NCI-H526 (cell line): Measurements from ENCODE around the gene STING1.
"Not testable (repeated sequence)": the region's sequence is repeated elsewhere in the genome, so short reads cannot be mapped to it uniquely, and the experiment has no call there.

ENCODE experiments used
- DNase-seq, 2 experiments: peaks; one replicate each; lab custom pipeline; 2025; lab: John Stamatoyannopoulos, UW

Gene STING1

GRCh38 chr5:139468421-139468931 lies 14.1 kb downstream of the STING1 start:
- DNase-seq: no peak

- DNase-seq: no peak
These were observed 19.8 kb downstream of the STING1 start, which contains the start of gene ECSCR for GRCh38 chr5:139462586-139463276. Gene ECSCR (minus strand): TSS chr5:139462743. CDS start chr5:139462670, 73 bp downstream.

DNA sequence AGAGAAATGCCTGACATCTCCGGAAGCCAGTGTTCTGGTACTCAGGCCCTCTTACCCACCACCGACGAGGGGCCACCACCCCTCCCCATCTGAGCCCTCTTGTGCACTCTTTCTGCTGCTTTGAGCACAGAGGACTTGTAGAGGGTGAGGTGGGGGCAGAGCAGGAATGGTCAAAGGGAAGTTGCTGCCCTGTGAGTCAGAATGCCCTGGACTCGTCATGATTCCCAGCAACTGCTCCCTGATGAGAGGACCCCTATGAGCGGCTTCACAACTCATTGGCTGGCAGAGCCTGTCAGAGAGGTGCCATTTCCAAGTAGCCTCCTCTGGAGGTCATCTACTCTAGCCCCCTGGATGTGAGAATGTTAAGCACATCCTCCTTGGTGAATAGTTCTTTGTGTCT lies 20.9 kb downstream of the STING1 start:
- no peak for DNase-seq

GRCh38 chr5:139461176-139461575 lies 21.4 kb downstream of the STING1 start:
- no peak for DNase-seq

DNA sequence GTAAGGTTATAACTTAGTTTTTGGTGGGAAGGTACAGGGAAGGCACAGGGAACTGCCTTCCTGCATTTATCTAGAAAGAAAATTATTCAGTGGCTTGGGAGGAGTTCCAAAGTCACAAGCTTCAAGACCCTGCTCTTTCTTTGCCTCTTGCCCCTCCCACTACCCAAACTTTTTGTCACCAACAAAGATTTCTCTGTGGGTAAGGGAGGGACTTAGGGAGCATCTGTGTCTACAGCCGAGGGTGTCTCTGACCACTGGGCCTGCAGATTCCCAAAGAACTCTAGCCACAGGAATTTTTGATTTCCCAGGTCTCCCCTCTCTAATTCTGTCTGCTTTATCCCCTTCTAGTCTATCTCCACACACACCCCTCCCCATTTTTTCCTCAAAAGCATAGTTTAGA lies 22.1 kb downstream of the STING1 start:
- DNase-seq: no peak

GRCh38 chr5:139459451-139459934 lies 23.1 kb downstream of the STING1 start:
- peak in 1 of 2 experiments; percentile 28 for DNase-seq

- DNase-seq: no peak
These were observed 23.8 kb downstream of the STING1 start for GRCh38 chr5:139458580-139459407.

DNA sequence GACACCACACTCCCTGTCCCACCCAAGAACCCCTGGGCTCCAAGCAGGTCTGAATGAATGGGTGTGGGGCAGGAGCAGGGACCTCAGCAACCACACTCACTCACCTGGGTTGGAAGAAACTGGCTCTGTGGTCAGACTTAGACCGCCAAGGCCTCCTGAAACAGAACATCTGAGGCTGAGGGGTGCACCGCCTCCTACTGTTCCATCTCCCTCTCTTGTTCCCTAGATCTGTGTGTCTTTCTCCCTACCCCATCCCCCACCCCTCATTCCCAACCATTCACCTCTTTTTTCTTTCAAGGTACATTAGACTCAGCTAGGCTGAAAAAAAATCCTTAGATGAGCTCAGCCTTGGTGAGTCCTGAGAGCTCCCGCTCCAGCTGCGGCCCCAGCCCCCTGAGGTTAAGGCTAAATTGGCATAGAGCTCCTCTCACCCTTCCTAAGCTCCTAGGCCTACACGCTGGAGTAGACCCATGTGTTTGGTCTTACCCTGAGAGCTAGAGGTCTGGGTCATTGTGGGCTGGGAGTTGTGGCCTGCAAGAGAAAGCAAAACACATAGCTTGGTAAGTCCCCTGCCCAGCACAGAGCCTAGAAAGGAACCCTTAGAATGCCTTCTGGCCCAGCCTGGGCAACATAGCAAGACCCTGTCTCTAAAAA lies 24.8 kb downstream of the STING1 start:
- no peak for DNase-seq

DNA sequence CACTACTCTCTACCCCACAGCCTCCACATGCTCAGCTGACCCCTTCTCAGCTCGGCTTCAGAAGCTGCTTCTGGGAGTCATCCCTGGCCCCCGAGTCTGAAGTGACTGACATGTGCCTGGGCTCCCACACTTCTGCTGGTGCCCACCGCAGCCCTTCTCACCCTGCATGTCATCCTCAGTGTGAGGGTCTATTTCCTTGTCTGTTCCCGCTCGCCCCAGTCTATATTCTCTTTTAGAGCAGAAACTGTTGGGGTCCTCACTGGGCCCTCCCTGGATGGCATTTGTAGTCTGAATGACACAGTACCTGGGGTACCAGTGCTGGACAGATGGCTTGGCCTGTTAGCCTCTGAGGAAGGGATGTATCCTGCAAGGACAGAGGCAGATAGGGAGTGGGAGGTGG lies 25.3 kb downstream of the STING1 start:
- no peak for DNase-seq

DNA sequence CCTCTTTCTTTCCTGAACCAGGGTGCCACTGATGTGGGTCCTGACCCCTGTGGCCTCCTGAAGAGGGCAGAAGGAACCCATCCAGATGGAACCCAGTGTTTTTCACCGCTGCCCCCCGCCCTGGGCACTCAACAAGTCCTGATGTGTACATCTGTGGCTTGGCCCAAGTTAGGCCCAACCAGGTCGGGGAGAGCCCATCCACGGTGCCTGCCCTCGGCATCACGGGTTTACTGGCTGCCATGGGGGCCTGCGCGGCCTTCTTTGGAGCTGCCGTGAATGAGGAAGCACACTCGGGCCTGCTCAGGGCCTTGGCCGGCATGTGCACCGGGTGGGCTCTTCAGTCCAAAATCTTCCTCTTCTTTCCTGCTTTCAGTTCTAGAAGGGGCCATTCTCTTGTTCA lies 25.8 kb downstream of the STING1 start:
- no peak for DNase-seq

DNA sequence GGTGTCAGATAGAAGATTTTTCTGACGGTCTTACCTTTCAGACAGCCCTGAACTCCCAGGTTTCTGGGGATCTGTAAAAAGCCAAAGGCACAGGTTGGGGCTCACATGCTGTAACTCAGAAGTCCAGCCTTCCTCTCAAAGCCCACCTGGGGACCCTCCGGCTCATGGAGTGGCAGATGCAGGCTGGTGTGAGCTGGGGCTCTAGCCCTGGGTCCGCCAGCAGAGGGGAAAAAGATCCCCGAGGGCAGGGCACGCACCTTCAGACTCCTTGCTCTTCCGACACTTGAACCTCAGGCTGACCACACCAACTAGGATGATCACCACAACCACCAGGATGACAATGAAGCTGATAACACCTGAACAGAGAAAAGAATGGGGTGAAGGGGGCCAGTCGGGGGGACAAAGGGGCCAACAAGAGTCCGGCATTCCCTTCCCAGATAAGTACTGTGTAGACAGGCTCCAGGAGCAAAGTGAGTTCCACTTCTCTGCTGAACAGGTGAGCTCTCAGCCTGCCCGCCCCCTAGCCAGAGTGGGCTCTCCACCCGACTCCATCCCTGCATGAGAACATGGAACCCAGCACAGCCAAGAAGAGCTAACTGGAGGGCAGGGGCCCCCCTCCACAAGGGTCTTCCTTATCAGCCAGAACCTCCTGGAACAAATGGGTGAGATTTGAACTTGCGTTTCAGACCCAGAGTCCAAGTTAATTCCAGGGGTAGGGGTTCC lies 27.8 kb downstream of the STING1 start:
- DNase-seq: no peak

- DNase-seq: no peak
These were observed 28.6 kb downstream of the STING1 start for GRCh38 chr5:139453683-139454567.

- DNase-seq: no peak
These were observed 30.5 kb downstream of the STING1 start for GRCh38 chr5:139451878-139452660.

GRCh38 chr5:139451176-139451575 lies 31.4 kb downstream of the STING1 start:
- no peak for DNase-seq

DNA sequence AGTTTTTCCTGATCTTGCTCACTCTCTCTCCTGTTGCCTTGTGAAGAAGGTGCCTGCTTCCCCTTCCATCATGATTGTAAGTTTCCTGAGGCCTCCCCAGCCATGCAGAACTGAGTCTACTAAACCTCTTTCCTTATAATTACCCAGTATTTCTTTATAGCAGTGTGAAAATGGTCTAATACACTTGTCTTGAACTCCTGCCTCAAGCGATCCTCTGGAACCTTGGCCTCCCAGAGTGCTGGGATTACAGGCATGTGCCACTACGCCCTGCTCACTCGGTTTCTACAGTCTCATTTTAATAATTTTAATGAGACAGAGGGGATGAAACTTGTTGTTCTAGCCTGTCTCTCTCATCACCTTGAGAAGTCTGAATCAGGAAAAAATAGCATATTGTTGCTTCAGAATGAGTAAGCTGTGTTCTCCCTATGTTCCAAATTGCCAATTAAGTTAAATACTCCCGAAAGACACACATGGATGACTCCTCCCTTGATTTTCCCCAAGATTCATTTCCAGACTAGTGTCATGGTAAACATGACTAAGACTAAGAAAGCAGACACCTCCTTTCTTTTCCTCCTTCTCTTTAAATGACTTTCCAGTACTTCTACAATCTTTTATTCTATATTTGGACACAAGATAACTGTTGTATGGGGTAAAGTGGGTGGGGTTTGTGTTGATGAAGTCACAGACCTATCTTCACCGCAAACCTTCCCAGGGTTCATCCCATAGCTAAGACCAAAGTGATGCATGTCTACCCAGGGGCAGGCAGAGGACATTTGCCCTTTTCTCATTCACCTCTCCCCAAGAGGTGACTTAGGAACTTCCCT lies 35.4 kb downstream of the STING1 start:
- DNase-seq: no peak

GRCh38 chr5:139445325-139446170 lies 37.0 kb downstream of the STING1 start:
- no peak for DNase-seq

GRCh38 chr5:139443831-139444453 lies 38.6 kb downstream of the STING1 start:
- DNase-seq: peak in 1 of 2 experiments; percentile 19

DNA sequence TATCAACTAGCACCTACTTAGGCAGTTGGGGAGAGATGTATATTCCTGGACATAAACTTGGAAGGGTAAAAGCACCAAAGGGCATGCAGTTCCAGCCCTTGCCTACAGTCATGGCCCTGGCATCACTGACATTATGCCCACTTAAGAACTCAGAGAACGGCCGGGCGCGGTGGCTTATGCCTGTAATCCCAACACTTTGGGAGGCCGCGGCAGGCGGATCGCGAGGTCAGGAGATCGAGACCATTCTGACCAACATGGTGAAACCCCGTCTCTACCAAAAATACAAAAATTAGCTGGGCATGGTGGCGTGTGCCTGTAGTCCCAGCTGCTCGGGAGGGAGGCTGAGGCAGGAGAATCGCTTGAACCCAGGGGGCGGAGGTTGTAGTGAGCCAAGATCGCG lies 42.1 kb downstream of the STING1 start:
- not testable (repeated sequence) for DNase-seq
